GM18508 (cell line): ENCODE results near the gene RADIL.

Experiments
- ATAC-seq: cut with Tn5 transposase; IDR thresholded peaks from one replicate; pipeline ENCODE4 v1.9.1; 2021; ENCODE audit warnings: moderate number of reproducible peaks; ENCODE audit not compliant: insufficient read depth, unreplicated experiment

RADIL gene

DNA sequence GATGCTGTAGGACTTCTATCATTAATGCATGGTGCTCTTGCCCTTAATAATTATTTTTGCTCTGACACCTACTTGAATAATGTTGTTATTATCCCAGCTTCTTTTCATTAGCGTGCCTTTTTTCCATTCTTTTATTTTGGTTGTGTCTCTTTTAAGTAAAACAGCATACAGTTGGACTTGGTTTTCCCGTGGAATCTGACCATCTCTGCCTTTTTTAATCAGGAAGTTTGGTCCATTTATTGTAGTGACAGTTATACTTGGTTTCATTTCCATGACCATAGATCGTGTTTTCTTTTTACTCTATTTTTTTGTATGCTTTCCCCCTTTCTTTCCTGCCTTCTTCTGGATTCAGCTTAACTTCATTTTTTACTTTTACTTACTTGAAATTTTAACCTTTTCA is 26.3 kb downstream of the RADIL start:
- ATAC-seq, result no peak

GRCh38 chr7:4856336-4857057 is 27.0 kb downstream of the RADIL start:
- no peak for ATAC-seq

- ATAC-seq, result no peak
Observed at GRCh38 chr7:4854916-4855315, 28.6 kb downstream of the RADIL start.

DNA sequence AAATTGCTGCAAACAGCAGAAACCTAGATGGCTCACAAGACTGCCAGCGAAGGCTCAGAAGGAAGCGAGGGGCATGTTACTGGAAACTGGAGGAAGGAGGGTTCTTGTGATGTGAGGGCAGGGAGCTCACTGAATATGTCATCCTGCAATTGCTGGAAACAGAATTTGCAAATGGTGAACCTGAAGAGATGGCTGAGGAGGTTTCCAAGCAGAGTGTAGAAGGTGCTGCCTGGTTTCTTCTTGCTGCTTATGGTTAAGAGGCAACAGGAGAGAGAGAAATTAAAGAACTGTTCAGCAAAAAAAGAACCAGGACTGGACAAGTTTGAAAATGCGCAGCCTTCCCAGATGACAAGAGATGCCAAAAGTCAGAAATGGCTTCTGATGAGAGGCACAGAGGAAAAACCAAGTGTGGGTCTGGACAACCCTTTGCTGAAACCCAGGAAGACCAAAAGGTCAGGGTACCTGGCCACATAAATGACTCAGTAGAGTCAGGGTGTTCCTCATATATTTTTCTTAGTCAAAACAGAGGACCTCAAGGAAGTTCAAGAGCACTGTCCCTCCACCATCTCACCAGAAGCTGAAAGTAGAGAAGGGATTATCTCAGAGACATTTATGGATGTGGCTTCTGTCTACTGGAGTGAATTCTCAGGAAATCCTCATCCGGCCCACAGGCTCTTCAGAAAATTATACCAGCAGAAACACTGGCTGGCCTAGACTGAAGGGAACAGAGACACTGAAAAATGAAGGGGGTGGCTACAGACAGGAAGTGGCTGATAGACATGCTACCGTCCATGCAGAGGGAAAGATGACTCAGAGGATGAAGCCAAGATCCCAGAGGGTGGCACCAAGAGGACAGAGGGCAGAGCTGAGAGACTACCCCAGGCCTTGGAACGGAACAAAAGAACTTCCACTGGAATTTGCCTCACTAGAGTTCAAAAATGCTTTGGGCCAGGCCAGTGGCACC is 31.8 kb downstream of the RADIL start:
- no peak for ATAC-seq

- ATAC-seq, result no peak
Observed at GRCh38 chr7:4850262-4850795, 33.2 kb downstream of the RADIL start.

- ATAC-seq, result no peak
Observed at GRCh38 chr7:4849390-4849789, 34.1 kb downstream of the RADIL start.

DNA sequence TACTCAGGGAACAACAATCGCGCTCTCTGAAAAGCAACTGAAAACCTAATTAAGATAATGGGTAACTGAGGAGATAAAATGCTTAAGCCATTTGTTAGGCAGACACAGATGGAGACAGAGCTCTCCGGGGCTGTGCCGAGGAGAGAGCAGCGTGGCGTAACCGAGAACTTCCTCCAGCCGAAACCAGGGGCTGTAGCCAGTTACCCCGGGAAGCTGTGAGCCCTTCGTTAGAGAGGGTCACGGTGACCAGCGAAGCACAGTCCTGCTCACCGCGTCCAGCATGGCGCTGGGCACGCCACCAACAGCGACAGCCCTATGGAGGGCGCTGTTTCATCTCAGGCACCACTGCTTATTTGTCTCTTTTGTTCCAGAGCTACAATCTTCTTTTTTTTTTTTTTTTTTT is 37.8 kb downstream of the RADIL start:
- ATAC-seq, result no peak

- ATAC-seq, result no peak
Observed at GRCh38 chr7:4842319-4843064, 41.0 kb downstream of the RADIL start.

GRCh38 chr7:4841836-4842235 is 41.7 kb downstream of the RADIL start:
- ATAC-seq, result no peak

DNA sequence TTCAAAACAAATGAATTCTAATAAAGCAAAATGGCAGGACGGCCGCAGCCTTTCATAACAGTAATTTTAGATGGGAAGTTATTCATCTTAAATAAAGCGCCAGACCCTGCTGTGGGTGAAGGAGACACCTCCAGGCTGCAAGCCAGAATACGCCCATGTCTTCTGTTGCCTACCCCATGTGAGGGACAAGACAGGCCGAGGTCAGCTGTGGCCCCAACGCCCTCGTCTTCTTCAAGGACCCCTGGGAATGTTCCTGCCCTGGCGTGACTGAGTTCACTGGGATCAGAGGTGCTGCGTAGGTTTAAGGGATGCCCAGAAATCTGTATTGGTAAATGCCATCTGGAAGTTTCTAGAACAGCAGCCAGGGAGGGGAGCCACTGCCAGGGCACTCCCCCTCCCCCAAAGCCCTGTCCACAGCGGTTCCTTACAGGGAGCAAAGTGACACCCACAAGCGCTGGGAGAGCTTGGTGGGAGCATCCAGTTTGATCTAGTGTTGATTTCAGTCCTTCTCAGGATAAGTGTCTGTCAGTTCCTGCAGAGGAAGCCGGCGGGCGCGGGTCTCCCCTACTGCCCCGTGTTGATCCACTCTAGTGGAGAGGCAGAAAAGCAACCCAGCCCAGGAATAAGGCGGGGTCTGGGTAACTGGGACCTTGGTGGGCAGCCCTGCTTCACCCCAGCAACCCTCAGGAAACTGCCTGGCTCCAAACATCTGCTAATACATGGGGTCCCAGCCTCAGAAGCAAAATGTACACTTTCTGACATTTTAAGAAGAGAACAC is 42.3 kb downstream of the RADIL start:
- no peak for ATAC-seq

GRCh38 chr7:4840079-4840501 is 43.4 kb downstream of the RADIL start:
- ATAC-seq, result no peak

GRCh38 chr7:4838626-4839334 is 44.7 kb downstream of the RADIL start:
- ATAC-seq, result no peak

- no peak for ATAC-seq
Observed at GRCh38 chr7:4837803-4838625, 45.5 kb downstream of the RADIL start.

GRCh38 chr7:4837041-4837802 is 46.3 kb downstream of the RADIL start:
- ATAC-seq, result no peak

DNA sequence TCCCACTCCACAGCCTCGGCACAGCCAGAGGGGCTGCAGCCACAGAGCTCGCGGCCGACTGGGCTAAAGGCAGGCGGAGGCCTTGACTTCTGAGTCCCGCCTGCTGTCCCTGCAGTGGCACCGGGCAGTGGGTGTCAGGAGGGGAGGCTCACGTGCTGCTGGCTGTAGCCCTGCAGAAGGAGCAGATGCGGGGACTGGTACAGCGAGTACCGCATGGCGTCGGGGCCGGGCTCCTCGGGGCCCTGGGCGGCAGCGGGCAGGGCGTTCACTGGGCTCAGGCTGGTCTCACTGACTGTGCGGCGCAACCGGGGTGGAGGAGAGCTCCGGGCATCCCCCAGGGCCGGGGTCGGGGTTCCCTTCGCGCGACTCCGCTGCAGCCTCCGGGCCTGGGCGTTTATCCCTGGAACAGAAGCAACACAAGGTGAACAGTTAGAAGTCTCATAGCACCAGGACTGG is 47.3 kb downstream of the RADIL start:
- ATAC-seq, result no peak

DNA sequence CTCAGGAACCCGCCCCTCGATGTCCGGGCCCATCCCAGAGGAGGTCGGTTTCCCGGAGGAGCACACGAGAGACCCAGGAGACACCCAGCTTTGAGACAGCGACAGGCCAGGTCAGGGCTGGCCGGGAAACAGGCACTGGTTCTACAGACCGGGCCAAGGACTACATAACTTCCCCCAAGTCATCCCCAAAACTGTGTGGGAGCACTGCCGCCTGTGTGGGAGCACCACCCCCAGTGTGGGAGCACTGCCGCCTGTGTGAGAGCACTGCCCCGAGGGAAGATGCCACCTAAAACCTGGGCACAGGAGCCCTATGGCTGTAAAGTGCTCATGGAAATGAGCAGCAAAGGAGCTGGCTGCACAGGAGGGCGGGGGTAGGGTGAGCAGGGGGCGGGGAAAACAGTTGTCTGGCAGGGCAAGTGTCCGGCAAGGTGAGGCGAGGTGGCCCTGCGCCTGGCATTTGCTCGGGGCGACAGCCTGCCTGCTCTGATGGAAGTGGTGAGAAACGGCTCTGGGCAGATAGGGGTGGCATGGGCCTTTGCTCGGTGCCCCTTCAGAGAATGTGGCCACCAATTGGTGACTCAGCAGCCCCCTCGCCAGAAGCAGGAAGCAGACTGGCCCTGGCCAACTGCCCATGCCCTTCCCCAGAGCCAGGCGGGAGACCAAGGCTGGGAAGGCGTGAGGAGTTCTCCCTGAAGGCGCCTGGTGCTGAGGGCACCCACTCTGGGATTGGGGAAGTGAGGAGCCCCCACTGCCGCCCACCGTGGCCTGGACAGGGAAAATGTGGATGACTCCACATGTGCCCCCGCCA is 47.9 kb downstream of the RADIL start:
- no peak for ATAC-seq
